ENCODE measurements around the gene ATP6V0D1. TPM values are rescaled to one million over a fixed set of nuclear protein-coding genes. Genes with fewer than 3 reads are reported as not detected.

The ATP6V0D1 gene
- polyA plus RNA-seq, 1 donor from 2014 or later = 188 TPM

- H3K4me3 ChIP-seq (ENCODE audit: low read length) = no peak overlapping the region
- no peak overlapping the region for H3K4me2 ChIP-seq (ENCODE audit: low read length)
- no peaks in the 10 kb centered on the region for H3K9me3 ChIP-seq (ENCODE audit: low read length)
- H2AFZ ChIP-seq (ENCODE audit: low read depth, low read length) = no peak overlapping the region
- no peaks in the 10 kb centered on the region for H3K27me3 ChIP-seq (ENCODE audit: insufficient read depth, low read depth, low read length)
- H3K9ac ChIP-seq (ENCODE audit: low read length) = no peak overlapping the region
- H3K27ac ChIP-seq (ENCODE audit: low read length) = no peak overlapping the region
- TF ChIP-seq CTCF (IDR thresholded peaks at IDR 0.05; ENCODE audit: poor library complexity, severe bottlenecking) (no peak), REST (IDR thresholded peaks at IDR 0.05; ENCODE audit: borderline replicate concordance) (no peak)
- H3K79me2 ChIP-seq (replicated peaks; ENCODE audit: insufficient read depth, low read length) = no peaks in the 10 kb centered on the region
- H4K20me1 ChIP-seq (ENCODE audit: insufficient read depth) = no peaks in the 10 kb centered on the region
- H3K9me2 ChIP-seq (ENCODE audit: insufficient read depth, low read length) = no peaks in the 10 kb centered on the region
- H3F3A ChIP-seq (ENCODE audit: insufficient read depth, low read length, poor library complexity, severe bottlenecking) = no peaks in the 10 kb centered on the region
- no peaks in the 10 kb centered on the region for H3K36me3 ChIP-seq (ENCODE audit: insufficient read depth, low read length)
Measured at GRCh38 chr16:67391424-67392300, 89.3 kb downstream of the ATP6V0D1 start.

- no peak overlapping the region for H3K4me3 ChIP-seq (ENCODE audit: low read length)
- H3K9me2 ChIP-seq (ENCODE audit: insufficient read depth, low read length) = no peaks in the 10 kb centered on the region
- no peaks in the 10 kb centered on the region for H4K20me1 ChIP-seq (ENCODE audit: insufficient read depth)
- H3K27me3 ChIP-seq (ENCODE audit: insufficient read depth, low read depth, low read length) = no peaks in the 10 kb centered on the region
- no peaks in the 10 kb centered on the region for H3K79me2 ChIP-seq (replicated peaks; ENCODE audit: insufficient read depth, low read length)
- no peak overlapping the region for H3K9ac ChIP-seq (ENCODE audit: low read length)
- H3F3A ChIP-seq (ENCODE audit: insufficient read depth, low read length, poor library complexity, severe bottlenecking) = no peaks in the 10 kb centered on the region
- H3K9me3 ChIP-seq (ENCODE audit: low read length) = no peaks in the 10 kb centered on the region
- H3K4me2 ChIP-seq (ENCODE audit: low read length) = no peak overlapping the region
- TF ChIP-seq POLR2AphosphoS5 (IDR thresholded peaks at IDR 0.05) = no peak
- no peak for TF ChIP-seq CTCF (IDR thresholded peaks at IDR 0.05; ENCODE audit: poor library complexity, severe bottlenecking)
- no peak for TF ChIP-seq REST (IDR thresholded peaks at IDR 0.05; ENCODE audit: borderline replicate concordance)
- TF ChIP-seq SMC3 (conservative IDR thresholded peaks at IDR 0.05; ENCODE audit: poor library complexity) = no peak
- no peak for TF ChIP-seq TAF1 (IDR thresholded peaks at IDR 0.05; ENCODE audit: low read depth)
- no peak for TF ChIP-seq EZH2 (IDR thresholded peaks at IDR 0.05; ENCODE audit: borderline replicate concordance, insufficient read depth, low read length, poor library complexity, severe bottlenecking)
- H2AFZ ChIP-seq (ENCODE audit: low read depth, low read length) = no peak overlapping the region
- H3K36me3 ChIP-seq (ENCODE audit: insufficient read depth, low read length) = no peaks in the 10 kb centered on the region
- no peak overlapping the region for H3K27ac ChIP-seq (ENCODE audit: low read length)
Measured at GRCh38 chr16:67390816-67391423, 90.0 kb downstream of the ATP6V0D1 start.
